Left kidney (tissue), 2 donors: Measurements from ENCODE around the gene GNAO1. TPM values are rescaled to one million over a fixed set of nuclear protein-coding genes. Genes with fewer than 3 reads are reported as not detected.

Experiments
- DNase-seq: peaks from one replicate; pipeline ENCODE4 v3.0.0-alpha.2; 2013
- polyA plus RNA-seq: library from polyadenylated mRNA; unstranded; fragments of 120-200 nt; gene quantifications from one replicate; pipeline ENCODE4 v1.2.1, GENCODE V29; 2013; ENCODE audit not compliant: insufficient read length

GNAO1 gene
- polyA plus RNA-seq, 1 donor = 5.7 TPM

GRCh38 chr16:56197192-56197992 is 6.1 kb downstream of the GNAO1 start:
- peak; percentile 50 for DNase-seq

GRCh38 chr16:56198006-56198754 is 6.9 kb downstream of the GNAO1 start:
- no peak for DNase-seq

- no peak for DNase-seq
These were observed 7.4 kb downstream of the GNAO1 start for GRCh38 chr16:56198755-56199114.

GRCh38 chr16:56199164-56199563 is 7.9 kb downstream of the GNAO1 start:
- DNase-seq = no peak

GRCh38 chr16:56201030-56201429 is 9.7 kb downstream of the GNAO1 start:
- DNase-seq = no peak

GRCh38 chr16:56202036-56202435 is 10.7 kb downstream of the GNAO1 start:
- no peak for DNase-seq

GRCh38 chr16:56203052-56203451 is 11.8 kb downstream of the GNAO1 start:
- no peak for DNase-seq

- no peak for DNase-seq
These were observed 13.5 kb downstream of the GNAO1 start for GRCh38 chr16:56204816-56205215.

- DNase-seq = no peak
These were observed 15.7 kb downstream of the GNAO1 start for GRCh38 chr16:56206951-56207350.

GRCh38 chr16:56207421-56207820 is 16.1 kb downstream of the GNAO1 start:
- no peak for DNase-seq

GRCh38 chr16:56211435-56211981 is 20.2 kb downstream of the GNAO1 start:
- peak; percentile 67 for DNase-seq

GRCh38 chr16:56212144-56212543 is 20.9 kb downstream of the GNAO1 start:
- no peak for DNase-seq

GRCh38 chr16:56221995-56222394 is 30.7 kb downstream of the GNAO1 start:
- DNase-seq = no peak

GRCh38 chr16:56222474-56222997 is 31.2 kb downstream of the GNAO1 start:
- DNase-seq = no peak

- DNase-seq = no peak
These were observed 33.9 kb downstream of the GNAO1 start for GRCh38 chr16:56225017-56225742.

- no peak for DNase-seq
These were observed 34.9 kb downstream of the GNAO1 start for GRCh38 chr16:56226187-56226586.

- no peak for DNase-seq
These were observed 35.7 kb downstream of the GNAO1 start for GRCh38 chr16:56226845-56227525.

- no peak for DNase-seq
These were observed 36.6 kb downstream of the GNAO1 start for GRCh38 chr16:56227936-56228335.

GRCh38 chr16:56228476-56228875 is 37.2 kb downstream of the GNAO1 start:
- no peak for DNase-seq

- DNase-seq = no peak
These were observed 42.7 kb downstream of the GNAO1 start for GRCh38 chr16:56233795-56234566.

- DNase-seq = no peak
These were observed 43.4 kb downstream of the GNAO1 start for GRCh38 chr16:56234737-56235136.
